H1 (cell line): ENCODE measurements around the gene LGALS9. TPM values are rescaled to one million over a fixed set of nuclear protein-coding genes. Genes with fewer than 3 reads are reported as not detected.

ENCODE experiments used
- CTCF ChIA-PET: fragments of 300-600 bp; sonication (Branson Sonifier 250); formaldehyde crosslinking; loops from one replicate; lab custom pipeline; 2021; ENCODE audit not compliant: partially characterized antibody; lab: Charles Lee
- POLR2A ChIA-PET: fragments of 300-600 bp; sonication (Branson Sonifier 250); formaldehyde crosslinking; loops from one replicate; lab custom pipeline; 2021; ENCODE audit warnings: inconsistent platforms; ENCODE audit not compliant: partially characterized antibody; lab: Charles Lee
- DNase-seq, 2 experiments: peaks; one replicate each; pipeline versions ENCODE4 v3.0.0 to v3.0.0-alpha.2; 2010 to 2022; ENCODE audit warnings: low spot score in 2 of 2, low read depth in 1 of 2, mixed read lengths in 1 of 2
- FAIRE-seq: peaks from 2 replicates; lab custom pipeline; 2011; peaks lifted over from hg19 to GRCh38; lab: Jason Lieb, UNC
- H2AFZ ChIP-seq: 2 replicates; pipeline ENCODE4 v1.8.1; 2012; ENCODE audit warnings: low read length, inconsistent platforms
- H2AK5ac ChIP-seq: 2 replicates; pipeline ENCODE4 v1.6.1; 2013; ENCODE audit warnings: low read depth, low read length
- H2BK120ac ChIP-seq: replicated peaks from 2 replicates; pipeline ENCODE3; 2013; ENCODE audit warnings: low read depth, low read length, inconsistent platforms
- H2BK12ac ChIP-seq: 2 replicates; pipeline ENCODE4 v1.6.1; 2013; ENCODE audit warnings: low read depth, low read length
- H2BK15ac ChIP-seq: 2 replicates; pipeline ENCODE4 v1.6.1; 2013; ENCODE audit warnings: low read length
- H2BK20ac ChIP-seq: 2 replicates; pipeline ENCODE4 v1.6.1; 2013; ENCODE audit warnings: low read length
- H2BK5ac ChIP-seq: 2 replicates; pipeline ENCODE4 v1.6.1; 2013; ENCODE audit warnings: low read depth, low read length
- H3K14ac ChIP-seq: 2 replicates; pipeline ENCODE4 v1.6.1; 2013; ENCODE audit warnings: inconsistent platforms; ENCODE audit not compliant: insufficient read length
- H3K18ac ChIP-seq: 2 replicates; pipeline ENCODE4 v1.6.1; 2013; ENCODE audit warnings: low read length; ENCODE audit errors: extremely low read depth
- H3K23ac ChIP-seq: 2 replicates; pipeline ENCODE4 v1.6.1; 2013; ENCODE audit warnings: inconsistent platforms; ENCODE audit not compliant: insufficient read length
- H3K23me2 ChIP-seq: 2 replicates; pipeline ENCODE4 v1.6.1; 2013; ENCODE audit warnings: low read depth, low read length
- H3K27ac ChIP-seq: 2 replicates; pipeline ENCODE4 v1.6.1; 2011; ENCODE audit warnings: low read depth, low read length, inconsistent platforms
- H3K27me3 ChIP-seq, 4 experiments: replicated peaks in 1 of 4; 1 replicate in 1 of 4; 2 replicates in 3 of 4; pipeline versions ENCODE4 v1.6.1 to v1.8.1; 2011 to 2013; ENCODE audit warnings: low read length in 3 of 4, mild to moderate bottlenecking in 3 of 4, inconsistent platforms in 2 of 4, mixed read lengths in 2 of 4, moderate library complexity in 1 of 4; ENCODE audit not compliant: control insufficient read depth in 3 of 4, insufficient read depth in 3 of 4; ENCODE audit errors: extremely low read depth in 1 of 4
- H3K36me3 ChIP-seq, 4 experiments: 2 replicates each; pipeline versions ENCODE4 v1.6.1 to v1.8.1; 2011 to 2013; ENCODE audit warnings: mild to moderate bottlenecking in 4 of 4, low read length in 3 of 4, moderate library complexity in 2 of 4, control low read depth in 1 of 4, inconsistent platforms in 1 of 4; ENCODE audit not compliant: insufficient read depth in 4 of 4, control insufficient read depth in 2 of 4
- H3K4ac ChIP-seq: replicated peaks from 2 replicates; pipeline ENCODE3; 2013; ENCODE audit warnings: low read length, low read depth, mixed read lengths, inconsistent platforms; ENCODE audit not compliant: insufficient read length
- H3K4me1 ChIP-seq, 4 experiments: replicated peaks in 1 of 4; 1 replicate in 1 of 4; 2 replicates in 3 of 4; pipeline versions ENCODE4 v1.6.1 to v1.8.1; 2011 to 2013; ENCODE audit warnings: low read length in 3 of 4, inconsistent platforms in 2 of 4, mixed read lengths in 1 of 4; ENCODE audit not compliant: insufficient read depth in 4 of 4, control insufficient read depth in 3 of 4
- H3K4me2 ChIP-seq, 2 experiments: 2 replicates each; pipeline versions ENCODE4 v1.6.1 to v1.8.1; 2011 to 2013; ENCODE audit warnings: low read depth in 2 of 2, low read length in 2 of 2, control low read depth in 1 of 2, inconsistent platforms in 1 of 2, mild to moderate bottlenecking in 1 of 2; ENCODE audit not compliant: insufficient read depth in 1 of 2
- H3K4me3 ChIP-seq, 4 experiments: fragments of 200-600, 300-600 bp in 1 of 4; sonication (generic), shearing (Covaris generic), sonication (Bioruptor Twin) in 1 of 4; 2 replicates each; pipeline versions ENCODE4 v1.5.1 to v1.8.1; 2011 to 2016; ENCODE audit warnings: low read length in 4 of 4, low read depth in 3 of 4, control low read depth in 2 of 4, inconsistent platforms in 2 of 4, mild to moderate bottlenecking in 2 of 4, mixed read lengths in 1 of 4, moderate library complexity in 1 of 4; ENCODE audit not compliant: insufficient read depth in 2 of 4; ENCODE audit errors: extremely low read depth in 1 of 4
- H3K56ac ChIP-seq: replicated peaks from 2 replicates; pipeline ENCODE3; 2013; ENCODE audit warnings: low read depth, mild to moderate bottlenecking, mixed read lengths, low read length, inconsistent platforms; ENCODE audit not compliant: insufficient read length
- H3K79me1 ChIP-seq: 2 replicates; pipeline ENCODE4 v1.6.1; 2013; ENCODE audit warnings: low read depth, low read length, control low read depth
- H3K79me2 ChIP-seq, 2 experiments: 2 replicates each; pipeline versions ENCODE4 v1.6.1 to v1.8.1; 2012 to 2013; ENCODE audit warnings: low read length in 2 of 2, mild to moderate bottlenecking in 2 of 2, inconsistent platforms in 1 of 2; ENCODE audit not compliant: insufficient read depth in 2 of 2, control insufficient read depth in 1 of 2
- H3K9ac ChIP-seq, 4 experiments: replicated peaks in 1 of 4; 1 replicate in 1 of 4; 2 replicates in 3 of 4; pipeline versions ENCODE4 v1.6.1 to v1.8.1; 2011 to 2013; ENCODE audit warnings: low read depth in 3 of 4, low read length in 3 of 4, control low read depth in 2 of 4, mild to moderate bottlenecking in 2 of 4, moderate library complexity in 2 of 4, inconsistent platforms in 1 of 4; ENCODE audit errors: extremely low read depth in 1 of 4
- H3K9me3 ChIP-seq, 2 experiments: 2 replicates each; pipeline versions ENCODE4 v1.6.1 to v1.8.1; 2012 to 2013; ENCODE audit warnings: mild to moderate bottlenecking in 2 of 2, moderate library complexity in 2 of 2, control low read depth in 1 of 2, inconsistent platforms in 1 of 2, low read depth in 1 of 2, low read length in 1 of 2, mixed read lengths in 1 of 2; ENCODE audit not compliant: insufficient read depth in 2 of 2
- H4K20me1 ChIP-seq, 2 experiments: replicated peaks in 1 of 2; 2 replicates each; pipeline versions ENCODE3 to v1.8.1; 2011 to 2013; ENCODE audit warnings: inconsistent platforms in 2 of 2, low read length in 2 of 2, mild to moderate bottlenecking in 1 of 2; ENCODE audit not compliant: insufficient read depth in 2 of 2, control insufficient read depth in 1 of 2
- H4K5ac ChIP-seq: 2 replicates; pipeline ENCODE4 v1.6.1; 2013; ENCODE audit warnings: low read length, low read depth, mixed read lengths, inconsistent platforms; ENCODE audit not compliant: insufficient read length
- H4K8ac ChIP-seq: 2 replicates; pipeline ENCODE4 v1.8.0; 2013; ENCODE audit warnings: mild to moderate bottlenecking, moderate library complexity, low read length, inconsistent platforms; ENCODE audit not compliant: insufficient read depth; ENCODE audit errors: extremely low read depth
- H4K91ac ChIP-seq: replicated peaks from 2 replicates; pipeline ENCODE3; 2013; ENCODE audit warnings: low read length, mixed read lengths, inconsistent platforms; ENCODE audit not compliant: insufficient read length
- GABPA ChIP-seq: IDR thresholded peaks from 2 replicates; pipeline ENCODE4 v1.6.1; 2011; ENCODE audit warnings: mild to moderate bottlenecking, low read length, moderate library complexity, borderline replicate concordance; ENCODE audit not compliant: insufficient read depth
- SP1 ChIP-seq: IDR thresholded peaks from 2 replicates; pipeline ENCODE4 v1.6.1; 2011; ENCODE audit warnings: low read depth, low read length
- WGBS, 2 experiments: shearing (Covaris generic) in 1 of 2; methylation state at CpG; one replicate each; pipeline versions ENCODE4 v1.1.6 to v1.1.7; 2013 to 2015; ENCODE audit warnings: low lambda C conversion rate in 2 of 2, mixed read lengths in 2 of 2, inconsistent platforms in 1 of 2, low coverage in 1 of 2, missing lambda C conversion rate in 1 of 2; ENCODE audit not compliant: insufficient replicate concordance in 2 of 2, insufficient coverage in 1 of 2, insufficient read length in 1 of 2; ENCODE audit errors: extremely low coverage in 1 of 2, missing lambda C conversion rate in 1 of 2; 5-methylcytosine and 5-hydroxymethylcytosine counted together
- polyA plus RNA-seq, 7 experiments: library from polyadenylated mRNA; depleted of rRNA in 3 of 7; stranded (reverse) in 5 of 7; unstranded in 2 of 7; fragments of >200 nt in 5 of 7; fragments of 200-250 nt in 2 of 7; gene quantifications; 1 replicate in 5 of 7; 2 replicates in 1 of 7; 4 replicates in 1 of 7; pipeline versions ENCODE4 v1.2.1 to v1.2.3, GENCODE V29; 2011 to 2013; ENCODE audit warnings: missing spikeins in 2 of 7, mixed read lengths in 2 of 7
- total RNA-seq: library from RNA; stranded (reverse); fragmentation: NEBNext Ultra II Directional; extraction: Animal tissue kit (Norgen Biotek cat#: 25700); gene quantifications from 2 replicates; pipeline ENCODE4 v1.2.1, GENCODE V29; 2021

Gene LGALS9
- total and polyA plus RNA-seq, 2 of the 8 experiments (the other 6 are each of a cell fraction or from before 2014, with no cell fraction given) = 0.95 to 1.7 TPM

DNA sequence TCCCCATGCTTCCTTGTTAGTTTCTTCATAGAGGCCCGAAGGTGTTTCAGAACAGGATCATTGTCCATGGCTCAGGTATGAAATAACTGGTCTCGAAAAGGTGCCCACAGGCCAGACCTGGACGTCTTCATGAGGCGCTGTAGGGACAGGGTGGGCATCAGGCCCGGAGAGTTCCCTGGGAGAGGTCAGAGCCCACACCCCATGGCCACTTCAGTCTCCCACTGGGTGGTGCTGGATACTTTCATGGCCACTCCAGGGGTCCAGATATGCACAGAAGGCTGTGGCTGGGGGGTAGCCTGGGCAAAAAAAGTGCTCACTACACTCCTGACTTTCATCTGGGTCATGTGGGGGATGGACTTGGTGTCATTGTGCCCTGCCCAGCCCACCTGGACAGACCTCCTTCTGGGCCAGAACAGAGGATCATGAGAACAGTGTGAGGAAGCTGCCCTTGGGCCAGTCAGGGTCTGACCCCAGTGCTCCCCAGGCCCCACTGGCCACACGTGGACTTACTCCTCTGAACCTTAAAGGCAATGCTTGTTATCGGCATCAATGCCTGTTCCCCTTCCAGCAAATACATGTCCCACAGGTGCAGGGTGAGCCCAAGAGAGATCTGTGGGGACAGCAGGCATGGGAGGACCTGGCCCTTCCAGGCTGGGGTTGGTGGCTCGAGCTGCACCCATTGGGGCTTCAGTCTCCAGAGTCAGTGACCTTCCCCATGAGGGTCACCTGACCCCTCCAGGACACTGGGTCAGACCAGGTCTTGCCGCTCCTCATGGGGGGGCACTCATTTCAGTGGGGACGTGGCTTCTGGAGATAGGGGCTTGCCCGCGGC, 36.9 kb downstream of the LGALS9 start:
- H3K14ac ChIP-seq = no peak overlapping the region
- no peak for FAIRE-seq
- H3K9ac ChIP-seq = no peak overlapping the region
- no peak overlapping the region for H2AFZ ChIP-seq
- DNase-seq = no peak
- no peak overlapping the region for H2BK15ac ChIP-seq
- no peak overlapping the region for H2AK5ac ChIP-seq
- TF ChIP-seq GABPA (no peak), SP1 (no peak)
- H2BK20ac ChIP-seq = no peak overlapping the region
- H3K79me2 ChIP-seq = no peaks in the 10 kb centered on the region
- no peaks in the 10 kb centered on the region for H3K79me1 ChIP-seq
- POLR2A ChIA-PET = no interaction called here
- no peak overlapping the region for H3K56ac ChIP-seq
- H4K20me1 ChIP-seq = peaks cover 0 to 2% of the 10 kb centered on the region in 2 experiments
- H3K4me3 ChIP-seq = no peak overlapping the region
- CTCF ChIA-PET = no interaction called here
- H2BK5ac ChIP-seq = no peak overlapping the region
- H3K27ac ChIP-seq = no peak overlapping the region
- no peaks in the 10 kb centered on the region for H3K27me3 ChIP-seq
- H3K4me1 ChIP-seq = no peaks in the 10 kb centered on the region
- no peak overlapping the region for H4K5ac ChIP-seq
- no peak overlapping the region; the same call in 1 of the 2 replicates for H4K8ac ChIP-seq
- WGBS, 2 experiments = 88% methylated on average over 11 of the region's 12 CpGs; no CpG with 5 or more reads in 1 of the 2 experiments
- no peak overlapping the region for H3K23ac ChIP-seq
- H4K91ac ChIP-seq = no peak overlapping the region
- no peaks in the 10 kb centered on the region for H3K36me3 ChIP-seq
- no peak overlapping the region for H3K4me2 ChIP-seq
- H3K4ac ChIP-seq = no peak overlapping the region
- no peak overlapping the region for H2BK12ac ChIP-seq
- no peaks in the 10 kb centered on the region for H3K9me3 ChIP-seq
- H2BK120ac ChIP-seq = no peak overlapping the region
- H3K23me2 ChIP-seq = no peaks in the 10 kb centered on the region
- H3K18ac ChIP-seq = no peak overlapping the region
